K562 (cell line): ENCODE data around the gene MYO16. TPM values are rescaled to one million over a fixed set of nuclear protein-coding genes. Genes with fewer than 3 reads are reported as not detected.
A peak's percentile ranks its signal among the peaks of the same experiment; 100 is the strongest.

Source experiments
- ATAC-seq: fragments of 200-7000 bp; cut with Tn5 transposase; 3 replicates; pipeline ENCODE4 v1.9.1; 2020; ENCODE audit warnings: moderate library complexity
- BruUV-seq: library from RNA; stranded (reverse); fragments of 400-500 nt; replicated peaks from 2 replicates; lab custom pipeline; 2021; lab: Mats Ljungman, UMichigan
- CTCF ChIA-PET: fragments of 300-600 bp; formaldehyde crosslinking; extraction: SDS; loops from one replicate; lab custom pipeline; 2021; ENCODE audit warnings: low intra/inter-chr PET ratio; lab: Yijun Ruan, JAX
- POLR2A ChIA-PET: fragments of 300-600, 350-650 bp; sonication (Branson Sonifier 250); formaldehyde crosslinking; extraction: SDS; loops from one replicate; lab custom pipeline; 2021; ENCODE audit warnings: antibody characterized with exemption, inconsistent platforms; lab: Yijun Ruan, JAX
- DNase-seq, 4 experiments: peaks; one replicate each; pipeline versions ENCODE4 v3.0.0 to v3.0.0-alpha.2; 2011 to 2018; ENCODE audit warnings: low spot score in 3 of 4, mixed read lengths in 3 of 4; ENCODE audit errors: extremely low read depth in 1 of 4
- FAIRE-seq: peaks from 2 replicates; lab custom pipeline; 2011; peaks lifted over from hg19 to GRCh38; lab: Jason Lieb, UNC
- H2AFZ ChIP-seq: 2 replicates; pipeline ENCODE4 v1.6.0; 2011; ENCODE audit warnings: low read depth, low read length, control low read depth, inconsistent platforms
- H3K27ac ChIP-seq: fragments of 200-600 bp; 3 replicates; pipeline ENCODE4 v1.8.0; 2011; ENCODE audit warnings: low read depth, mild to moderate bottlenecking, control low read depth, inconsistent platforms, low read length, moderate library complexity, mixed read lengths; ENCODE audit errors: extremely low read depth
- H3K27me3 ChIP-seq, 2 experiments: fragments of 300-600 bp in 1 of 2; 2 replicates in 1 of 2; 3 replicates in 1 of 2; pipeline versions ENCODE4 v1.6.0 to v1.8.0; 2011; ENCODE audit warnings: inconsistent platforms in 2 of 2, low read length in 2 of 2, mild to moderate bottlenecking in 1 of 2, mixed read lengths in 1 of 2, moderate library complexity in 1 of 2; ENCODE audit not compliant: control insufficient read depth in 2 of 2, insufficient read depth in 2 of 2
- H3K36me3 ChIP-seq: fragments of 300-600 bp; 3 replicates; pipeline ENCODE4 v1.8.0; 2011; ENCODE audit warnings: mild to moderate bottlenecking, low read length, inconsistent platforms; ENCODE audit not compliant: control insufficient read depth, insufficient read depth
- H3K4me1 ChIP-seq, 2 experiments: fragments of 200-600 bp in 1 of 2; replicated peaks in 1 of 2; 2 replicates in 1 of 2; 3 replicates in 1 of 2; pipeline versions ENCODE4 v1.5.1 to v1.8.0; 2011; ENCODE audit warnings: inconsistent platforms in 2 of 2, low read length in 2 of 2, mild to moderate bottlenecking in 1 of 2, mixed read lengths in 1 of 2, moderate library complexity in 1 of 2; ENCODE audit not compliant: control insufficient read depth in 2 of 2, insufficient read depth in 2 of 2
- H3K4me2 ChIP-seq: 2 replicates; pipeline ENCODE4 v1.6.1; 2011; ENCODE audit warnings: low read length, control low read depth, inconsistent platforms, mixed read lengths; ENCODE audit not compliant: insufficient read depth
- H3K4me3 ChIP-seq: fragments of 200-600 bp; sonication (generic), shearing (Covaris generic); 2 replicates; pipeline ENCODE4 v1.5.1; 2016; ENCODE audit warnings: control low read depth, inconsistent platforms
- H3K79me2 ChIP-seq: fragments of 200-600 bp; 3 replicates; pipeline ENCODE4 v1.8.0; 2011; ENCODE audit warnings: low read length, inconsistent platforms; ENCODE audit not compliant: control insufficient read depth, insufficient read depth
- H3K9ac ChIP-seq, 2 experiments: 2 replicates each; pipeline versions ENCODE4 v1.6.0 to v1.6.1; 2011; ENCODE audit warnings: low read depth in 2 of 2, low read length in 2 of 2, control low read depth in 1 of 2, inconsistent platforms in 1 of 2, mild to moderate bottlenecking in 1 of 2, mixed read lengths in 1 of 2; ENCODE audit not compliant: insufficient read depth in 1 of 2
- H3K9me1 ChIP-seq: one replicate; pipeline ENCODE4 v1.6.0; 2011; ENCODE audit warnings: inconsistent platforms, mild to moderate bottlenecking, low read length, moderate library complexity; ENCODE audit not compliant: control insufficient read depth, insufficient read depth
- H3K9me3 ChIP-seq: replicated peaks from 2 replicates; pipeline ENCODE4 v1.5.1; 2011; ENCODE audit warnings: low read depth, low read length, inconsistent platforms; ENCODE audit not compliant: control insufficient read depth, insufficient read depth
- H4K20me1 ChIP-seq: replicated peaks from 2 replicates; pipeline ENCODE4 v1.6.1; 2011; ENCODE audit warnings: low read length, inconsistent platforms, mixed read lengths; ENCODE audit not compliant: control insufficient read depth, insufficient read depth
- CHCHD3 ChIP-seq: fragments of 250-450 bp; sonication (Bioruptor Pico); IDR thresholded peaks from 2 replicates; pipeline ENCODE4 v2.1.2; 2022; ENCODE audit warnings: mild to moderate bottlenecking
- CHD2 ChIP-seq: IDR thresholded peaks from 2 replicates; pipeline ENCODE4 v1.6.1; 2011; ENCODE audit warnings: low read depth, low read length
- EZH2 ChIP-seq: IDR thresholded peaks from 2 replicates; pipeline ENCODE4 v1.6.1; 2012; ENCODE audit warnings: low read depth, mild to moderate bottlenecking, inconsistent platforms, low read length, borderline replicate concordance
- NONO ChIP-seq, 2 experiments: fragments of 200-400 bp in 1 of 2; fragments of 450-650 bp in 1 of 2; formaldehyde crosslinking in 1 of 2; IDR thresholded peaks; 2 replicates each; pipeline ENCODE4 v1.6.1; 2017; ENCODE audit warnings: low read depth in 2 of 2, mild to moderate bottlenecking in 2 of 2, moderate library complexity in 2 of 2, low read length in 1 of 2
- NUFIP1 ChIP-seq: fragments of 450-650 bp; IDR thresholded peaks from 2 replicates; pipeline ENCODE4 v1.6.1; 2018; ENCODE audit not compliant: partially characterized antibody
- PYGO2 ChIP-seq: fragments of 450-650 bp; IDR thresholded peaks from 2 replicates; pipeline ENCODE4 v1.6.1; 2016; ENCODE audit warnings: mild to moderate bottlenecking, missing genetic modification characterization, moderate library complexity, missing compliant biosample characterization
- RBM39 ChIP-seq: fragments of 200-400 bp; formaldehyde crosslinking; optimal IDR thresholded peaks from 2 replicates; pipeline ENCODE3; 2018; ENCODE audit warnings: low read depth, low read length
- RFX5 ChIP-seq: IDR thresholded peaks from 2 replicates; pipeline ENCODE4 v1.6.1; 2011; ENCODE audit warnings: low read depth, mild to moderate bottlenecking, improper control_type of control experiment, low read length
- SMARCB1 ChIP-seq: IDR thresholded peaks from 2 replicates; pipeline ENCODE4 v1.6.1; 2011; ENCODE audit warnings: improper control_type of control experiment, low read depth; ENCODE audit not compliant: insufficient read length
- SRF ChIP-seq, 2 experiments: fragments of 250-450, 450-650 bp in 1 of 2; sonication (Bioruptor Pico) in 1 of 2; sonication (generic) in 1 of 2; formaldehyde crosslinking; IDR thresholded peaks; 2 replicates each; pipeline versions ENCODE4 v1.5.0 to v1.5.1; 2020 to 2022; ENCODE audit warnings: mild to moderate bottlenecking in 1 of 2, missing genetic modification reagents in 1 of 2
- WGBS: fragments of 100-300 bp; shearing (Covaris generic); methylation state at CpG from one replicate; pipeline ENCODE4 v1.1.6; 2016; ENCODE audit warnings: low coverage, mixed read lengths; ENCODE audit not compliant: insufficient coverage; ENCODE audit errors: missing lambda C conversion rate; 5-methylcytosine and 5-hydroxymethylcytosine counted together
- in situ Hi-C: fragments of 300-500 bp; cut with MboI; formaldehyde crosslinking; loops from 4 replicates; pipeline ENCODE4 v1.15.0; 2018; ENCODE audit warnings: inconsistent platforms, mixed read lengths
- intact Hi-C: fragments of 100-400 bp; cut with micrococcal nuclease; formaldehyde crosslinking; loops from 2 replicates; pipeline ENCODE4 v1.14.2; 2022
- polyA plus RNA-seq, 8 experiments: library from polyadenylated mRNA; depleted of rRNA in 4 of 8; stranded (reverse) in 5 of 8; unstranded in 3 of 8; fragments of >200 nt; fragmentation: Nextera tagmentation in 2 of 8; fragmentation: Illumina TruSeq in 1 of 8; extraction: Ambion mirVana in 2 of 8; extraction: Trizol in 1 of 8; gene quantifications; 2 replicates each; pipeline versions ENCODE4 v1.2.1 to v1.2.3, GENCODE V29; 2011 to 2014; ENCODE audit warnings: inconsistent platforms in 1 of 8, missing spikeins in 1 of 8
- total RNA-seq, 7 experiments: library from RNA; depleted of rRNA in 6 of 7; stranded (reverse); fragments of >200 nt in 6 of 7; fragmentation: Illumina TruSeq in 2 of 7; extraction: Trizol in 2 of 7; gene quantifications; 2 replicates each; pipeline versions ENCODE4 v1.2.1 to v1.2.3, GENCODE V29; 2011 to 2021; ENCODE audit warnings: low replicate concordance in 1 of 7
- TF ChIP-seq, protein P1 (sequence below): sonication (generic); formaldehyde crosslinking; IDR thresholded peaks from 2 replicates; pipeline ENCODE4 v1.8.1; 2023; ENCODE audit warnings: mild to moderate bottlenecking, missing genetic modification reagents

The MYO16 gene
- total and polyA plus RNA-seq, 9 of the 15 experiments (the other 6 are each of a cell fraction or from before 2014, with no cell fraction given): 4.3 to 45.7 (median 12.1) TPM

DNA sequence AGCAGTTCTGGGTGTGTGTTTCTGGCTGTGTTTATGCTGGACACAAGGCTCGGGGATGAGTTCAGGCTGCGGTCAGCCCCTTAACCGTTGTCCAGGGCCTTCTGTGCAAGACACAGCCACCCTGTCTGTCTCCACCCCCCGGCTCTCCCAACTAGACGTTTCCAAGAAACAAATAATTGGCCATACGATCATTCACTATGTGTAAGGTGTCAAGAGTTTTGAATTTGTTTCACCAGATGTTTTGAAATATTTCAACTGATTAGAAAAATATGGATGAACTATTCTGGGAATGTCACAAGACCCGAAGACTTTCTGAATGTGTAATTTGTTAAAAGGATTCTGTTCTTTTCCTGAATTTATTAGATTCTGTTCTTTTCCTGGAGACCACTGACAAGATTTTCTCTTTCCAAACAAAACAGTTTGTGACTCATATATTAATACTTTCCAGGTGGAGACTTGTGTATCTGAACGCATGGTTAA is 318.2 kb downstream of the MYO16 start:
- intact Hi-C loops (no loop called here), in situ Hi-C loops (no loop called here)
- Histone ChIP-seq H3K27me3 (no peaks in the 10 kb centered on the region), H3K4me2 (no peak overlapping the region), H3K4me3 (no peak overlapping the region), H3K79me2 (no peaks in the 10 kb centered on the region), H3K36me3 (no peaks in the 10 kb centered on the region), H2AFZ (peak overlapping the region; percentile 45; the same call in 1 of the 2 replicates), H3K9me3 (no peaks in the 10 kb centered on the region), H3K27ac (no peak overlapping the region), H3K4me1 (no peaks in the 10 kb centered on the region), H3K9ac (no peak overlapping the region), H3K9me1 (no peaks in the 10 kb centered on the region), H4K20me1 (no peaks in the 10 kb centered on the region)
- no TSS peak for BruUV-seq
- POLR2A ChIA-PET: no interaction called here
- WGBS: 40% methylated on average over 7 of the region's 8 CpGs
- no peak for TF ChIP-seq CHD2
- no peak for TF ChIP-seq EZH2
- TF ChIP-seq NONO (IDR thresholded peaks at IDR 0.05; ENCODE audit: low read depth in 2 of 2, low read length in 1 of 2): no peak
- no peak for TF ChIP-seq NUFIP1
- TF ChIP-seq RFX5: no peak
- no peak for TF ChIP-seq RBM39
- TF ChIP-seq SRF (CRISPR knock-in tag; IDR thresholded peaks at IDR 0.05): no peak
- TF ChIP-seq, protein P1, sequence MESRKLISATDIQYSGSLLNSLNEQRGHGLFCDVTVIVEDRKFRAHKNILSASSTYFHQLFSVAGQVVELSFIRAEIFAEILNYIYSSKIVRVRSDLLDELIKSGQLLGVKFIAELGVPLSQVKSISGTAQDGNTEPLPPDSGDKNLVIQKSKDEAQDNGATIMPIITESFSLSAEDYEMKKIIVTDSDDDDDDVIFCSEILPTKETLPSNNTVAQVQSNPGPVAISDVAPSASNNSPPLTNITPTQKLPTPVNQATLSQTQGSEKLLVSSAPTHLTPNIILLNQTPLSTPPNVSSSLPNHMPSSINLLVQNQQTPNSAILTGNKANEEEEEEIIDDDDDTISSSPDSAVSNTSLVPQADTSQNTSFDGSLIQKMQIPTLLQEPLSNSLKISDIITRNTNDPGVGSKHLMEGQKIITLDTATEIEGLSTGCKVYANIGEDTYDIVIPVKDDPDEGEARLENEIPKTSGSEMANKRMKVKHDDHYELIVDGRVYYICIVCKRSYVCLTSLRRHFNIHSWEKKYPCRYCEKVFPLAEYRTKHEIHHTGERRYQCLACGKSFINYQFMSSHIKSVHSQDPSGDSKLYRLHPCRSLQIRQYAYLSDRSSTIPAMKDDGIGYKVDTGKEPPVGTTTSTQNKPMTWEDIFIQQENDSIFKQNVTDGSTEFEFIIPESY (CRISPR knock-in tag): no peak
- TF ChIP-seq PYGO2 (tag): no peak
- no peak for TF ChIP-seq SMARCB1
- no peak for TF ChIP-seq CHCHD3
- DNase-seq: no peak
- FAIRE-seq: no peak
- no peak for ATAC-seq
- CTCF ChIA-PET: no interaction called here
